H9 (cell line): ENCODE results near the gene SNED1. TPM values are rescaled to one million over a fixed set of nuclear protein-coding genes. Genes with fewer than 3 reads are reported as not detected.

ENCODE experiments used
- DNase-seq: peaks from one replicate; pipeline ENCODE4 v3.0.0-alpha.2; 2017
- H2AFZ ChIP-seq: one replicate; pipeline ENCODE4 v1.6.1; 2013; ENCODE audit warnings: mild to moderate bottlenecking, low read length, control low read depth, moderate library complexity
- H2AK5ac ChIP-seq: 2 replicates; pipeline ENCODE4 v1.6.1; 2013; ENCODE audit warnings: low read length, control low read depth, mixed read lengths; ENCODE audit not compliant: insufficient read length
- H2BK120ac ChIP-seq: one replicate; pipeline ENCODE4 v1.6.1; 2013; ENCODE audit warnings: low read depth, mild to moderate bottlenecking, low read length, control low read depth, inconsistent platforms; ENCODE audit not compliant: poor library complexity, severe bottlenecking
- H2BK12ac ChIP-seq: 2 replicates; pipeline ENCODE4 v1.6.1; 2013; ENCODE audit warnings: low read length, control low read depth, mixed read lengths, low read depth; ENCODE audit not compliant: insufficient read length
- H2BK15ac ChIP-seq: 2 replicates; pipeline ENCODE4 v1.6.1; 2013; ENCODE audit warnings: low read depth, low read length, control low read depth
- H2BK20ac ChIP-seq: one replicate; pipeline ENCODE4 v1.6.1; 2013; ENCODE audit warnings: low read depth, mild to moderate bottlenecking, low read length, control low read depth, inconsistent platforms; ENCODE audit not compliant: poor library complexity, severe bottlenecking
- H2BK5ac ChIP-seq: 2 replicates; pipeline ENCODE4 v1.6.1; 2013; ENCODE audit warnings: low read length, control low read depth, mixed read lengths; ENCODE audit not compliant: insufficient read length
- H3K14ac ChIP-seq: 2 replicates; pipeline ENCODE4 v1.6.1; 2013; ENCODE audit warnings: low read length, control low read depth; ENCODE audit not compliant: insufficient read depth
- H3K18ac ChIP-seq: 2 replicates; pipeline ENCODE4 v1.6.1; 2013; ENCODE audit warnings: low read depth, mild to moderate bottlenecking, mixed read lengths, low read length, control low read depth; ENCODE audit not compliant: insufficient read length
- H3K23ac ChIP-seq: 2 replicates; pipeline ENCODE4 v1.6.1; 2013; ENCODE audit warnings: low read length, control low read depth, mixed read lengths, low read depth; ENCODE audit not compliant: insufficient read length
- H3K23me2 ChIP-seq: 2 replicates; pipeline ENCODE4 v1.6.1; 2013; ENCODE audit warnings: low read depth, mild to moderate bottlenecking, mixed read lengths, low read length, control low read depth; ENCODE audit not compliant: insufficient read length, poor library complexity, severe bottlenecking
- H3K27ac ChIP-seq: 2 replicates; pipeline ENCODE4 v1.5.1; 2013; ENCODE audit warnings: low read length, control low read depth, mixed read lengths, low read depth; ENCODE audit not compliant: insufficient read length
- H3K27me3 ChIP-seq: 2 replicates; pipeline ENCODE4 v1.6.1; 2013; ENCODE audit warnings: low read length, control low read depth, inconsistent platforms; ENCODE audit not compliant: insufficient read depth
- H3K4ac ChIP-seq: 2 replicates; pipeline ENCODE4 v1.6.1; 2013; ENCODE audit warnings: low read depth, mild to moderate bottlenecking, control low read depth, inconsistent platforms, low read length, moderate library complexity
- H3K4me1 ChIP-seq: 2 replicates; pipeline ENCODE4 v1.6.1; 2013; ENCODE audit warnings: low read length, control low read depth, inconsistent platforms; ENCODE audit not compliant: insufficient read depth
- H3K4me2 ChIP-seq: 2 replicates; pipeline ENCODE4 v1.6.1; 2013; ENCODE audit warnings: low read length, control low read depth, mixed read lengths; ENCODE audit not compliant: insufficient read length, insufficient read depth
- H3K56ac ChIP-seq: 2 replicates; pipeline ENCODE4 v1.6.1; 2013; ENCODE audit warnings: low read depth, mild to moderate bottlenecking, mixed read lengths, low read length, control low read depth; ENCODE audit not compliant: insufficient read length
- H3K79me1 ChIP-seq: 2 replicates; pipeline ENCODE4 v1.6.1; 2013; ENCODE audit warnings: low read depth, mild to moderate bottlenecking, moderate library complexity, low read length, control low read depth, inconsistent platforms; ENCODE audit not compliant: insufficient read depth, poor library complexity, severe bottlenecking
- H3K79me2 ChIP-seq: 2 replicates; pipeline ENCODE4 v1.6.1; 2013; ENCODE audit warnings: low read length, control low read depth, inconsistent platforms; ENCODE audit not compliant: insufficient read depth
- H3K9ac ChIP-seq: 2 replicates; pipeline ENCODE4 v1.6.1; 2013; ENCODE audit warnings: low read length, control low read depth, mixed read lengths; ENCODE audit not compliant: insufficient read length; ENCODE audit errors: extremely low read depth
- H3K9me3 ChIP-seq: one replicate; pipeline ENCODE4 v1.6.1; 2013; ENCODE audit warnings: low read depth, low read length, inconsistent platforms; ENCODE audit not compliant: control insufficient read depth
- H3T11ph ChIP-seq: one replicate; pipeline ENCODE4 v1.6.1; 2013; ENCODE audit warnings: mild to moderate bottlenecking, low read length, control low read depth, inconsistent platforms
- H4K20me1 ChIP-seq: one replicate; pipeline ENCODE4 v1.6.1; 2013; ENCODE audit not compliant: control insufficient read depth, insufficient read length, insufficient read depth
- H4K5ac ChIP-seq: 2 replicates; pipeline ENCODE4 v1.6.1; 2013; ENCODE audit warnings: low read depth, mild to moderate bottlenecking, mixed read lengths, low read length, control low read depth; ENCODE audit not compliant: insufficient read length
- H4K8ac ChIP-seq: replicated peaks from 2 replicates; pipeline ENCODE4 v1.6.1; 2013; ENCODE audit warnings: low read length, control low read depth, mixed read lengths, low read depth; ENCODE audit not compliant: insufficient read length
- H4K91ac ChIP-seq: 2 replicates; pipeline ENCODE4 v1.6.1; 2013; ENCODE audit warnings: low read depth, mild to moderate bottlenecking, moderate library complexity, mixed read lengths, low read length, control low read depth; ENCODE audit not compliant: insufficient read length
- H3K27ac Mint-ChIP-seq, 3 experiments: 2 replicates in 2 of 3; 3 replicates in 1 of 3; pipeline ENCODE4 v1.8.0; 2020 to 2021; ENCODE audit warnings: mixed read lengths in 3 of 3, mild to moderate bottlenecking in 1 of 3, moderate library complexity in 1 of 3
- H3K27me3 Mint-ChIP-seq: 2 replicates; pipeline ENCODE4 v1.8.0; 2021; ENCODE audit warnings: low read depth, mild to moderate bottlenecking, moderate library complexity, mixed read lengths
- H3K36me3 Mint-ChIP-seq, 3 experiments: 2 replicates in 2 of 3; 3 replicates in 1 of 3; pipeline ENCODE4 v1.8.0; 2020 to 2021; ENCODE audit warnings: low read depth in 3 of 3, mixed read lengths in 3 of 3; ENCODE audit not compliant: insufficient read depth in 1 of 3
- H3K4me1 Mint-ChIP-seq, 2 experiments: 2 replicates each; pipeline ENCODE4 v1.8.0; 2020; ENCODE audit warnings: mixed read lengths in 2 of 2
- H3K4me3 Mint-ChIP-seq, 2 experiments: 2 replicates in 1 of 2; 3 replicates in 1 of 2; pipeline ENCODE4 v1.8.0; 2020 to 2021; ENCODE audit warnings: mild to moderate bottlenecking in 2 of 2, mixed read lengths in 2 of 2, moderate library complexity in 1 of 2
- H3K9me3 Mint-ChIP-seq, 2 experiments: 2 replicates in 1 of 2; 3 replicates in 1 of 2; pipeline ENCODE4 v1.8.0; 2020; ENCODE audit warnings: mild to moderate bottlenecking in 2 of 2, mixed read lengths in 2 of 2, moderate library complexity in 1 of 2
- WGBS: extraction: QIAGEN DNeasy Blood & Tissue Kit; methylation state at CpG from one replicate; pipeline ENCODE4 v1.1.7; 2013; ENCODE audit warnings: missing lambda C conversion rate, low lambda C conversion rate, mixed read lengths; ENCODE audit not compliant: insufficient read length; ENCODE audit errors: extremely low coverage; 5-methylcytosine and 5-hydroxymethylcytosine counted together
- total RNA-seq: library from RNA; stranded (reverse); gene quantifications from 2 replicates; pipeline ENCODE4 v1.2.1, GENCODE V29; 2021
- TF ChIP-seq, protein P1 (sequence below): fragments of 200-600 bp; sonication (generic); conservative IDR thresholded peaks from 3 replicates; pipeline ENCODE4 v1.8.0; 2021; ENCODE audit warnings: antibody characterized with exemption, mild to moderate bottlenecking

The SNED1 gene
- total RNA-seq, 1 experiment from 2014 or later = 2.5 TPM

DNA sequence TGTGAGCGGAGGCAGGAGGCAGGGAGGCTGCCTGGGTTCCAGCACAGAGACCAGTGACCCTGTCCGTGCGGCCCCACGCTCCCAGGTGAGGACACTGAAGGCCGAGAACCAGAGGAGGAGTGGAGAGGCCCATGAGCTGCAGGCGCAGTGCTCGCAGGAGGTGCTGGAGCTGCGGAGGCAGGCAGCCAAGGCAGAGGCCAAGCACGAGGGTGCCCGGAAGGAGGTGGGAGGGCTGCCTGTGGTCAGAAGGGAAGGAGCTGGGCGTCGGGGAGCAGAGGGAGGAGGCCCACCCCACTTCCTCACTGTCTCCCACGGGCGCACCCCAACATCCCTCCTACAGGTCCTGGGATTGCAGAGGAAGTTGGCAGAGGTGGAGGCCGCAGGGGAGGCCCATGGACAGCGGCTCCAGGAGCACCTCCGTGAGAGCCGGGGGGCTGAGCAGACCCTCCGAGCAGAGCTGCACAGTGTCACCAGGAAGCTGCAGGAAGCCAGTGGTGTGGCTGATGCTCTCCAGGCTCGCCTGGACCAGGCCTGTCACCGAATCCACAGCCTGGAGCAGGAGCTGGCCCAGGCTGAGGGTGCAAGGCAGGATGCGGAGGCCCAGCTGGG lies 33.0 kb upstream of the SNED1 start:
- Histone ChIP-seq H3T11ph (no peak overlapping the region), H3K27ac (no peak overlapping the region), H3K23me2 (no peaks in the 10 kb centered on the region), H3K79me2 (no peaks in the 10 kb centered on the region), H3K9me3 (no peaks in the 10 kb centered on the region), H2BK120ac (no peak overlapping the region), H3K4ac (no peak overlapping the region), H4K20me1 (no peaks in the 10 kb centered on the region), H3K79me1 (no peaks in the 10 kb centered on the region), H3K18ac (no peak overlapping the region), H3K14ac (no peak overlapping the region), H2BK12ac (no peak overlapping the region), H4K8ac (no peak overlapping the region), H3K9ac (no peak overlapping the region), H3K4me2 (no peak overlapping the region), H3K4me1 (no peaks in the 10 kb centered on the region; the same call in 1 of the 2 replicates), H2BK20ac (no peak overlapping the region), H3K27me3 (no peaks in the 10 kb centered on the region), H3K56ac (no peak overlapping the region), H4K91ac (no peak overlapping the region), H4K5ac (no peak overlapping the region), H2AFZ (no peak overlapping the region), H2BK15ac (no peak overlapping the region), H2BK5ac (no peak overlapping the region), H3K23ac (no peak overlapping the region), H2AK5ac (no peak overlapping the region)
- no peak for DNase-seq
- no peaks in the 10 kb centered on the region for H3K27me3 Mint-ChIP-seq
- H3K27ac Mint-ChIP-seq = no peak overlapping the region
- H3K36me3 Mint-ChIP-seq = no peaks in the 10 kb centered on the region; a peak in 1 of 7 replicates
- H3K4me3 Mint-ChIP-seq = no peak overlapping the region
- WGBS = no CpG with 5 or more reads among the region's 22 CpGs
- TF ChIP-seq, protein P1, sequence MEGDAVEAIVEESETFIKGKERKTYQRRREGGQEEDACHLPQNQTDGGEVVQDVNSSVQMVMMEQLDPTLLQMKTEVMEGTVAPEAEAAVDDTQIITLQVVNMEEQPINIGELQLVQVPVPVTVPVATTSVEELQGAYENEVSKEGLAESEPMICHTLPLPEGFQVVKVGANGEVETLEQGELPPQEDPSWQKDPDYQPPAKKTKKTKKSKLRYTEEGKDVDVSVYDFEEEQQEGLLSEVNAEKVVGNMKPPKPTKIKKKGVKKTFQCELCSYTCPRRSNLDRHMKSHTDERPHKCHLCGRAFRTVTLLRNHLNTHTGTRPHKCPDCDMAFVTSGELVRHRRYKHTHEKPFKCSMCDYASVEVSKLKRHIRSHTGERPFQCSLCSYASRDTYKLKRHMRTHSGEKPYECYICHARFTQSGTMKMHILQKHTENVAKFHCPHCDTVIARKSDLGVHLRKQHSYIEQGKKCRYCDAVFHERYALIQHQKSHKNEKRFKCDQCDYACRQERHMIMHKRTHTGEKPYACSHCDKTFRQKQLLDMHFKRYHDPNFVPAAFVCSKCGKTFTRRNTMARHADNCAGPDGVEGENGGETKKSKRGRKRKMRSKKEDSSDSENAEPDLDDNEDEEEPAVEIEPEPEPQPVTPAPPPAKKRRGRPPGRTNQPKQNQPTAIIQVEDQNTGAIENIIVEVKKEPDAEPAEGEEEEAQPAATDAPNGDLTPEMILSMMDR = no peak
- H3K9me3 Mint-ChIP-seq = no peaks in the 10 kb centered on the region
- peaks cover 3 to 4% of the 10 kb centered on the region in 2 experiments; a peak in 3 of 4 replicates for H3K4me1 Mint-ChIP-seq
